IMR-90 (cell line): ENCODE data around the gene ANTXR1.

Experiments used
- CEBPB ChIP-seq: IDR thresholded peaks from 2 replicates; pipeline ENCODE4 v1.6.1; 2012; ENCODE audit warnings: low read depth, low read length, improper control_type of control experiment
- CHD1 ChIP-seq: IDR thresholded peaks from 2 replicates; pipeline ENCODE4 v1.6.1; 2012; ENCODE audit warnings: low read depth, low read length, improper control_type of control experiment
- POLR2A ChIP-seq: IDR thresholded peaks from 2 replicates; pipeline ENCODE4 v1.6.1; 2012; ENCODE audit warnings: mild to moderate bottlenecking, low read depth, low read length
- TF ChIP-seq, protein P1 (sequence below): conservative IDR thresholded peaks from 2 replicates; pipeline ENCODE4 v1.5.1; 2012; ENCODE audit warnings: mild to moderate bottlenecking, low read depth, low read length, improper control_type of control experiment

DNA sequence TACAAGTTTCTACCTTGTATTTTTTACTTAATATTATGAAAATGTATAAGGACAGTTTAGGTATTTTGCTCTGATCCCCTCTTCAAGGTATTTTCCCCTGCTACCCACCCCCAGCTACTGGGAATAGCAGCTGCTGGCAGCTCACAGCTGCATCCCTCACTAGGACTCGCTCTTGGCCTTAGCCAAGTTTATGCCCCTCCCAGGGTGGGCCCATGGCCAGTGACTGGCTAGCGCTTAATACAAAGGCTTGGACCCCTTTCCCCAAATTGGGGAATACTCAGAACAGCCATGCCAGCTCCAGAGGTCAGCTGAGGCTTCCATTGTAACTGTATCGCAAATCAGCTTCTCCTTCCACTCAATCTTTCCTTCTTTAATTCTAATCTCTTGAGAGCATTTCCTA lies 242.8 kb downstream of the ANTXR1 start:
- TF ChIP-seq CEBPB (no peak), CHD1 (no peak), POLR2A (no peak)
- TF ChIP-seq, protein P1, sequence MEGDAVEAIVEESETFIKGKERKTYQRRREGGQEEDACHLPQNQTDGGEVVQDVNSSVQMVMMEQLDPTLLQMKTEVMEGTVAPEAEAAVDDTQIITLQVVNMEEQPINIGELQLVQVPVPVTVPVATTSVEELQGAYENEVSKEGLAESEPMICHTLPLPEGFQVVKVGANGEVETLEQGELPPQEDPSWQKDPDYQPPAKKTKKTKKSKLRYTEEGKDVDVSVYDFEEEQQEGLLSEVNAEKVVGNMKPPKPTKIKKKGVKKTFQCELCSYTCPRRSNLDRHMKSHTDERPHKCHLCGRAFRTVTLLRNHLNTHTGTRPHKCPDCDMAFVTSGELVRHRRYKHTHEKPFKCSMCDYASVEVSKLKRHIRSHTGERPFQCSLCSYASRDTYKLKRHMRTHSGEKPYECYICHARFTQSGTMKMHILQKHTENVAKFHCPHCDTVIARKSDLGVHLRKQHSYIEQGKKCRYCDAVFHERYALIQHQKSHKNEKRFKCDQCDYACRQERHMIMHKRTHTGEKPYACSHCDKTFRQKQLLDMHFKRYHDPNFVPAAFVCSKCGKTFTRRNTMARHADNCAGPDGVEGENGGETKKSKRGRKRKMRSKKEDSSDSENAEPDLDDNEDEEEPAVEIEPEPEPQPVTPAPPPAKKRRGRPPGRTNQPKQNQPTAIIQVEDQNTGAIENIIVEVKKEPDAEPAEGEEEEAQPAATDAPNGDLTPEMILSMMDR = no peak
